NCI-H2081 (cell line): ENCODE results near the gene ROR1.
"Not testable (repeated sequence)": the region's sequence is repeated elsewhere in the genome, so short reads cannot be mapped to it uniquely, and the experiment has no call there.

Experiments
- DNase-seq, 2 experiments: peaks; one replicate each; lab custom pipeline; 2025; lab: John Stamatoyannopoulos, UW

Gene ROR1

DNA sequence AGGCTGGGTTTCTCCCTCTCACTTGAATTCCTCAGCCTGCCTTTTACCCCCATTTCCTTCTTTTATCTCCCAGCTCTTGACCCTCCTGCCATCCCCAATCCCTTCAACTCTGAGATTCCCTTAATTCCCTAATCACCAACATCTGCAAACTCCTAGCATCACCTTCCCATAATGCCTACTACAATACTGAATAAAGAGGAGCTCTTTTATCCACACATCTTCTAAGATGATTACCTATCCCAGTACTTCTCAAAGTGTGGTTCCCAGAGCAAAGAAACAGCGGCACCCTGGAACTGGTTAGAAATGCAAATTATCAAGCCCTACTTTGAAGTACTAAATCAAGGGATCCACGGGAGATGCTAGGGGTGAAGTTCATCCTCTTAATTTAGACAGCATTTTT, 408.4 kb downstream of the ROR1 start:
- no peak for DNase-seq

DNA sequence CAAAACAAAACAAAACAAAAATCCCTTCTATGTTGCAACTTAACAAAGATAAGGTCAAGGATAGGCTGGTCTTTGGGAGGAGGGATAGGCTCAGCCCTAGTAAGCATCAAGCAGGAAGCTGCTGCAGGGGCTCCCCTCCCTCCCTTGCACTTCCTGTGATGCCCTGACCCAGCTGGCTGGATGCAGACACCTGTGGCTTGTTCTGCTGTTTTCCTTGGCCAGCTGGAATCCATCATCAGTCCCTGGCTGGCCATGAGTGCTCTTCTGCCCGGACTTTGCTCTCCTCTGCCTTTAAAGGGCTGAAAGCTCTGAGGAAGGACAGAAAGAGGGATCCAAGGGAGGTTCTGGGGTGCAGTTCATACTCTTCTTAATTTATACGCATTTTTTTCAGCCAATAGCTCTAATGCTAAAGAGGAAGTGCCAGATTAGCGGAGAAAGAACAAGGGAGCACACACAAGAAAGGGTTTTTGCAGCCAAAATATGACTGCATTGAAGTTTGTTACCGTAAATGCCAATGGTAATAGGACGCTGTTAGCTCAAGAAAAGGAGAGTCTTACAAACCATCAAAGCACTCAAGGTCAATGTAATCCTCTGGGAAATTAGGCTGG, 409.7 kb downstream of the ROR1 start:
- DNase-seq, result peak in 1 of 2 experiments; percentile 46

DNA sequence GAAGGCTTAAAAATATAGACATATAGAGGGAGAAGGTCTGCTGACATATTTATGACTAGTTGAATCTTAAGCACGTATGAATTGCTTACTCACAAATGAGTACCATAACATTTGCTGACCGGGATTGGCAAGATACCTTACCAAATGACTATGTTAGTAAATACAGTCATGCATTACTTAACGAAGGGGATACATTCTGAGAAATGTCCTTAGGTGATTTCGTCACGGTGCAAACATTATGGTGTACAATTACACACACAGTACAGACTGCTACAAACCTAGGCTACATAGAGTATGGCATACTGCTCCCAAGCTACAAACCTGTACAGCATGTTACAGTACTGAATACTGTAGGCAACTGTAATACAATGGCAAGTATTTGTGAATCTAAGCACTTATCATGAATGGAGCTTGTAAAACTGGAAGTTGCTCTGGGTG, 410.2 kb downstream of the ROR1 start:
- DNase-seq, result no peak

DNA sequence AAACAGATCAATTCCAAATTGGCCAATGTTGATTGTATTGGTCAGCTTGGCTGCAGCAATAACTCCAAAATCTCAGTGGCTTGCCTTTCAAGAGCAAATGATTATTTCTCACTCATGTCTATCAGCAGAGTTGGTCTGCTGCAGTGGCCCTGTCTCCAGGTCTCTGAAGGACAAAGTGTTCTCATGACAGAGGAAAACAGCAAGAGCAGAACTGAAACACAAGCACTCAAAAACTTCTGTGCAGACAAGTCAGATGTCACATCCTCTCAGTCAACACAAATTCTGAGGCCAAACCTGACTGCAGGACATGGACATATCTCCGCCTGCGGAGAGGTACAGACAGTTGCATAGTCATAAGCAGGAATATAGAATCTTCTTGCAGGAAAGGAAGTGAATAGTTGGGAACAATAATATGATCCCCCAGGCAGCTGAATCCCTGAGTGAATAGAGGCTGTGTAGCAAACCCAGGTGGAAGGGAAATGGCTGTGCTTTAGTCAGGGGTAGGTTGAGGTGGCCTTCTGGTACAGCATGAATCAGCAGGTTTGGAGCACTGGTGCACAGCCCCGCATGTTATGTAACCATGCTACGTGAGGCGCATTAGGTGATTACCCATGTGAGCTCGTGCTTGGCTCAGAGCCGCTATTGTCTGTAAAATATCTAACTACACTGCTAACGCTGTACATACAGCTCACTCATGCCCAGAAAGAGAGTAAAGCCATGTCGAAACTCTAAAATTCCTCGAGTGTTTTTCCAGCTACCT, 412.5 kb downstream of the ROR1 start:
- no peak for DNase-seq

DNA sequence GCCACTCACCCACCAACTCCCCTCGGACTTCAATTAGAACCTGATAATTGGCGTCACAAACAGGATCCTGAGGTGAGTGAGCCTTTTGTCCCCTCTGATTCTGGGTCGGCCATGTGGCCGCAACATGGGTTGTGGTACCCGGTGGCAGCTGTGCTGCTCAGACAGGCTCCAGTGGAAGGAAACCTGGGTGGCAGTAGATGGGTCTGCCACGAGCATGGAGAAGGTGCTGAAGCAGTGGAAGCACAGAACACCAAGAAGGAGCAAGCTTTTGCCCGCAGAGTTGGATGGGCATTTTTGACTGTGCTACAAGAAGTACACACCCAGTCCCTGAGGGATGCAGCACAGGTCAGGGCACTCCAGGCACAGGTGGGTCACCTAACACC, 413.1 kb downstream of the ROR1 start:
- DNase-seq, result no peak

DNA sequence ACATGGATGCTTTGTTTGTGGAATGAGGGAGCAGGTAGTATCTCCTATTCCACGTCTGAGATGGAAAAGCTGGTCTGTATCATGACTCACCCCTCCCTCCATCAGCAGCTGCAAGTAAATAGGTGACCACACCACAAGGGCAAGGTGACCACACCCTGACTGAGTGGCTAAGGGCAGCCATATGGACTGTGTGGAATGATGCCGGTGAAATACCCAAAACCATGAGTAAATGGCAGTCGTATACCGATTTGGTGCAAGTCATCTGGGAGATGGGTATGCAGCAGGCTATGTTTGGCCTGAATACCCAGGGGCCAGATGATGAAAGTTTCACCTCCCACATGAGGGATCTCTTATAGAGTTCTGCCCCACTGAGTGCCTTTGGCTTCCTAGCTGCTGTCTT, 413.8 kb downstream of the ROR1 start:
- no peak for DNase-seq

DNA sequence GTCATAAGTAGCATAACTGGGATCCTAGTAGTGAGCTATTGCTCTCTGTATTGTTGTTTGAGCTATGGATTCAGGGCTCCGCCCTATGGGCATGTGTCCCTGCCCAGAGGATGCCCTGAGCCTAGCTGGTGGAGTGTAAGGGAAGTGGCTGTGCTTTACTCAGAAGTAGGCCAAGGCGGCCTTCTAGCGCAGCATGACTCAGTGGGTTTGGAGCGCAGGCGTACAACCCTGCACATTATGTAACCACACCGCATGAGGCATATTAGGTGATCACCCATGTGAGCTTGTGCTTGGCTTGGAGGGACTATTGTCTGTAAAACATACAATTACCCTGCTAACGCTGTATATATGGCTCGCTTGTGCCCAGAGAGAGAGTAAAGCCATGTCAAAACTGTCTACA, 418.5 kb downstream of the ROR1 start:
- DNase-seq, result no peak

DNA sequence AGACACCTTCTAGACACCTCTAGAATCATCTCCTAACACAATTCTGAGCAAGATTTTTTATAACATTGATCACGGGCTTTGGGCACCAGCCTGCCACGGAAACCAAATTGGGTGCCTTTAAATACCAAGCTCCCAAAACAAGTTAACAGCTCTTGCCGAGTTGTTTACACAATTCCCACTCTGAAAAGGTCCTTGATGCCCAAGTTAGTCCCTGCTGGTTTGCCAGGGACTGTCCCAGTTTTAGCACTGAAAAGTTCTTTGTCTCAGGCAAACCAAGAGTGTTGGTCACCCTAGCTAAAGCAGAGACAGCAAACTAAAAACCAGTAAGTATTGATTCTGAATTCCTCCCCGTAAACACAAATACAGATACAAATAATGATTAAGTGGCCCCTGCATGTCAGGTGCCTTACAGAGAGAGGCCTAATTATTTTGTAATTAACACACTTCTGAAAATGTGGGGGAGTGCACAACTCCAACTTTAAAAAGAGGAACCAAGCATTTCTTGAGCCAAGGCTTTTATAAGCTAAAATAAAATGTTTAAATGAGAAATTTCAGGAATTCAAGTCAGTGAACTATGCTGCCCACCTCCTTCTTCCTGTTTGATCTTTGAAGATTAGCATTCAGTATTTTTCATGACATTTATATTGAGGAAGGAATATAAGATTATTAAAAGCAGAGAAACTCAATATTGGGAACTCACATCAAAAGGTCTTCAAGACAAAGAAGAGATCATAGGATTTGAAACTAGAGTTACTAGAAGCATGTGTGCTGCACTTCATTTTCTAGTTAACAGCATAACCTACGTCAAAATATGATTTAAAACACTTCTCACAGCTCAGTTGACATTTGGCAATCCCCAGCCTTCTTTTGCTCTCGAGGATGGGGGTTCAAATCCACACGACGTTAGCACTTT, 420.6 kb downstream of the ROR1 start:
- DNase-seq, result no peak

DNA sequence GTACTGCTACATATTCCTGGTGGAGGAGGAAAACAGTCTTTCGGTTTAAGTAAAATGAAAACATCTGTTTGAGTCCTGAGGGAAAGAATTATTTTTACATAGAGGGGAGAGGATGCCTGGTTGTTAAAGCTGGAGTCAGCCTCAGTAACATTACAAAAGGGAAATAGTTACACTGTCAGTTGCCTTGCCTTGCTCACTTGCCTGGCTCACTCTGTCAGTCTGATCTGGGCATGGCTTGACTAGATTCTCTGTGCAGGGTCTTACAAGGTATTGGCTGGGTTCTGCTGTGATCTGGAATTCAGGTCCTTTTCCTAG, 421.2 kb downstream of the ROR1 start:
- DNase-seq, result no peak

DNA sequence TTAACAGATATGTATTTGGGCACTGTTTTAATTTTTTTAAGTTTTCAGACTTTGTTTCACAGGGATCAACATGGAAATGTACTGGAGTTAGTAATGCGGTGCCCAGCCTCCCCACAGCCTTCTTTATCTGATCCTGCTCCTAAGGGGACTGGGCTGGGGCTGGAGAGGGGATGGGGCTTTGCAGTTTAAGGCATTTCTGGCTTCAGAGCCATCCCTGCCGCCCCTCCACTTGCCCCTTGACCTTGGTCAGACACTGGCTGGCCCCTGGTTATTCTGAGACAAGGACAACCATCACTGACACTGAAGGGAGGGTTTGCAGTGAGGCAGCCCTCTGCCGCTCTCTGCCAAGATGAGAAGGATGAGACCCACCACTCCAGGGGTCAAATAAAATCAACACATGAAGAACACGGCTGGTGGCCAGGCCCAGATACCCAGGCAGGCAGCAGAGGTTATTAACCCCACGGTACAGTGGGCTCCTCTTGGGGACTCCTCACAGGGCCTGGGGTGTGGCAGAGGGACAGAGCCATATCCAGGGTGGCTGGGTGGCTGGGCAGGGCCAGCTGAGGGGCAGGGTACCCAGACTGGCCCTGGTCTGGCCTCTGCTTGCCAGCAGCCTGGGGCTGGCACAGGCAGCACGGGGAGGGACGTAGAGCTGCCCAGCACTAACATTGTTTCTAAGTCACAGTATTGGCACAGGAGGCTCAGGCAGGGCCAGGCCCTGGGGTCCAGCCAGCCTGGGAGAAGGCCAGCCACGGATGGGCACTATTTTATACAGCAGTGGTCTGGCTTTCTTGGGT, 422.5 kb downstream of the ROR1 start:
- DNase-seq, result no peak

DNA sequence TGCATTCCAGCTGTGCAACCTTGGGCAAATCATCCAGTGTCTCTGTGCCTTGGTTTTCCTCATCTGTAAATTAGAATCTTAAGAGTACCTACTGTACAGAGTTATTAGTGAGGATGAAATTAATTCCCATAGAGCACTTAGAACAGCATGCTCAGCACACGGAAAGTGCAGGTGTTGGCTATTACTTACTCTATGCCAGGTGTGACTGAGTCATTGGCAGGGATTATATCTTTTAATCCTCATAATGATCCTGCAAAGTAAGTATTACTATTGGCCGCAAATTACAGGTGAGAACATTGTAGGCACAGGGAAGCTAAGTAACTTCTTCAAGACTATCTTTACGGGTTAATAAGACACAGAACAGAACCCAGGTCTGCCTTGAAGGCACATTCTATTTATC, 423.3 kb downstream of the ROR1 start:
- DNase-seq, result no peak

DNA sequence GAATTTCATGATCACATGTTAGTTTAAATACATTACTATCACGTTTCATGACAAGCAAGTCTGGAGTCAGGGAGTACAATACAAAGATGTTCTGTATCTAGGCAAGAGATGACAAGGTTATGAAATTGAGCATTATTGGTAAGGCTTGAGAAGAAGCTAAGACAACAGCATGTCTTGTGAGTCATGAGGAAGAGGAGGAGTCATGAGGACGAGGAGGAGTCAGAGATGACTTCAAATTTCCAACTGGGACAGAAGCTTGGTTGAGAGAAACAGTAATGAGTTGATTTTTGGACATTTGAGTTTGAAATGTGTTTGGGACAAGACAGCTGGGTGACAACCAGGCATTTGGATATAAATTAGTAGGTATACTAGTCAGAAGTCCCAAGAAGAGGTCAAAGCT, 425.3 kb downstream of the ROR1 start:
- no peak for DNase-seq

DNA sequence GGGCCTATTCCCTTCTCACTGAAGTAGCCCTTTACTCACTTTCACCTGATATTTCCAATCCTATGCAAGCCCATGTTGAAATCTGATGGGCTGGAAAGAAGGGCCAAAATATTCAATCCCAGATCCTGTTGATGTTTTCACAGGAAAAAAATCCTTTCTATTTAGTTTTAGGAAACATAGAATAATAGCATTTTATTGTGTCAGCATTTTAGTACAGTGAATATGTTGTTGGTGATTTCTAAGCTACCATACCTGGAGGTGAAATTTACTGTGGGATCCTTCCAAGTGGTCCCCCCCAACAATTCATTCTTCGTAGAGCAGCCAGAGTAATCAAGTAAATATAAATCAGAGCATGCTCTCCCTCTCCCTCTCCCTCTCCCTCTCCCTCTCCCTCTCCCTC, 426.2 kb downstream of the ROR1 start:
- no peak for DNase-seq

DNA sequence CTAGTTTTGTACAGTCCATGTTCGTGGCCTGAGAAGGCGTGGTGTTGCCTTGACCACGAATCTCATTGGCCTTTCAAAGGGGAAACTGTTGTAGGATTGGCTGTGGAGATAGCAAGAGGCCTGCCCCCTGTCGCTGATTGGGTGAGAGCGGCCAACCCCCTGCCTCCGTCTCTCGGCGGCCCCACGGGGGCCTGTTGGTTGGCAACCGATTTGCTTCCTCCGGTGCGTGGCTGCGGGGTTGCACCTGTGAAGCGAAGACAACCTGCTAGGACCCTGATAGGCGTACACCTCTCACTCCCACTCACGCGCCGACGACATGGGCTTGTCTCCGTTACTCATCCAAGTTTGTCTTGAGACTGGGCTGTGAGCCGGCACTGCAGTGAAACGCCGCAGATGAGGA, 429.6 kb downstream of the ROR1 start, which contains the start of gene UBE2U:
Gene UBE2U, plus strand, starts transcription at position 204 of the 400 bp plus-strand sequence. CDS start 428 bp downstream, outside the sequence.
- no peak for DNase-seq

DNA sequence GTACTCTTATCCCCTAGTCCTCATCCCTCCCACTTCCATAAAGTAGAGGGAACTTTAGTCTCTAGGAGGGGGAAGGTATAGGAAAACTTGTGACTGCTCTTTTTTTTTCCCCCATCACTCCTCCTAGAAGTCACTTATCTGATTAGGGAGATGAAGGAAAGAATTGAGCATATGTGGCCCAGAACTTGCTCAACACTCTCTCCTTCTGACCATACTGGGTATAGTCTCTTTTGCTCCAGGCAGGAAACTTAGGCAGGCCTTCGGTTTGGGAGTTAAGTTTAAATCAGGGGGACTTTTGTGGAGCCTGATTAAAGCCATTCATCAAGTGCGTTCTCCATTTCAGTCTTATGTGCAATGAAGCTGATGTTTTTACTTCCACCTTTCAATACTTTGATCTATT, 435.4 kb downstream of the ROR1 start:
- DNase-seq, result no peak

DNA sequence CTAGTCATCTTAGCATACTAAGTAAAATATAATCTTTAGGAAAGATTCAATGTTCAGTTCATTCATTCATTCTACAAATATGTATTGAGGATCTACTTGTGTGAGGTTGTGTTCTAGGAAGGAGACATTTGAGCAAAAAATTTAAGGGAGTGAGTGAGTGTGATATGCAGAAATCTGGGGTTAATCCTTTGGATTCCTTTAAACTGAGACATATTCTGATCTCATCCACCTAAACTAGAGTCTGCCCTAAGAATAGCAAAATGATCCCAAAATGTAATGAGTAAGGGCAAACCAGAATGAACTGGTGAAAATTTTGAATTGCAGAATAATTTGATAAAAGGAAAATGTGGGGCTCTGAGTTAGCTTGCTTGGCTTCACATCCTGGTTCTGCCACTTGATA, 438.2 kb downstream of the ROR1 start:
- DNase-seq, result no peak

DNA sequence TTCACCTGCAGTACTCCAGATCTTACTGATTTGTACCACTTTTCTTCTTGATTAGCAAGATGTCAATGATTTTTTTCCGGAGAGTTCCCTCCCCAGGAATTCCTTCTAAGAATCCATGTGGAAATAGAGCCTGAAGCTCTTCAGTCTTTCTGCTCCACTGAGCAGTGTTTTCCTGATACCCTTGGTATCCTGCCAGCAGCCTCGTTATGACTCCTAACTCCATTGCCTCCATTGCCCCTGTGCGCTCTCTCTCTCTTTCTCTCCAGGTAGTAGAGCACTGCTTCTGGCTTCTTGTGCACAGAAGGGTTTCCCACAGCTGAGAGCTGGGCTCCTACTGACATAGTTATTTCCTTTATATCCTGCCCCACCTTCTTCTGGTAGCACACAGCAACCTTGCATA, 441.8 kb downstream of the ROR1 start:
- DNase-seq, result peak in 1 of 2 experiments; percentile 9

DNA sequence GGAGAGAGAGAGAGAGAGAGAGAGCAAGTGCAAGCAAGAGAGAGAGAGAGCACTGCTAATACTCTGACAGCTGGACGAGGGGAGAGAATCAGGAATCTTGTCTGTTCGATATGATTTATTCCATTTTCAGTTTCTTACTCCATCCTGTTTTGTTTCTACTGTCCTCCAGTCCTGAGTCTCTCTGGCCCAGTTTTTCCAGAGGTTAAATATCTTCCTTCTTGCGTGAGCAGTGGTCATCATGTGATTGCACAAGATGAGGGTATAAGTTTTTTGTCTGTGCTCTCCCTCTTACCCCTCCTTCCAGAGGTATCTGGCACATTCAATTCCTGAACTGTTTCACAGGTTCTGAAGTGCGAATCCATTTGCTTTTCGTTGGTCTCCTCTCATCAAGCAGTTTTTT, 446.4 kb downstream of the ROR1 start:
- no peak for DNase-seq

DNA sequence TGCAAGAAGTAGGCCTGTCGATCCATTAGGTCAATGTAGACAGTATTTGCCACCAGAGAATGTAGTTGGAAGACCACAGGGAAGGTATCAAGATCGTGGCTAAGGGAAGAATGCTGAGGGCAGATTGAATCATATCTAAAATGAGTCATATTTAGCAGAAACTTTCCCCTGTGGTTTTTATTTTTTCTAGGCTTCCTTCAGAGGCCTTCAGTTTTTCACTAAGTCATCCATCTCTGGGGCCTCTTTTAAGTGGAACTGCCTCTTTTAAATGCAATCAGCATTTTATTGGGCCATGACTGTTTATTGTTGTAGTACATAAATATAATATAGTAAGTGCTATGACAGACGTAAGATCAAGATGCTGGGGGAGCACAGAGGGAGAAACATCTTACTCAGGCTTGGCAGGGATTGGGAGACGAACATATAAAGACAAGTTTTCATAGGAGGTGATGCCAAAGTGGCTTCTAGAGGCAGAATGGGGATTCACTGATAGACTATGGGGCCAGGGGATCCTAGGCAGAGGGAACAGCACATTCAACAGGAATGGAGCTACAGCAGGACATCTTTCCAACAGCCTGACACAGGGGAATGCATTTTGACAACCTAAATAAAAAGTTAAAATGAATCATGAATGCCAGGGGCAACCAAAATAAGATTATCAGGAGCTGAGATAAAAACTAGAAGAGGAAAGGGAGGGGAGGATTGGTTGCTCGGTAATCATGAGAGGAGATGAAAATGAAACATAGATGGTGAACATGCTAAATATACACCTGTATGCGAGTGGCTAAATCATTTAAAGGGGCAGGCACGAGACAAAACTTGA, 449.7 kb downstream of the ROR1 start:
- DNase-seq, result no peak

DNA sequence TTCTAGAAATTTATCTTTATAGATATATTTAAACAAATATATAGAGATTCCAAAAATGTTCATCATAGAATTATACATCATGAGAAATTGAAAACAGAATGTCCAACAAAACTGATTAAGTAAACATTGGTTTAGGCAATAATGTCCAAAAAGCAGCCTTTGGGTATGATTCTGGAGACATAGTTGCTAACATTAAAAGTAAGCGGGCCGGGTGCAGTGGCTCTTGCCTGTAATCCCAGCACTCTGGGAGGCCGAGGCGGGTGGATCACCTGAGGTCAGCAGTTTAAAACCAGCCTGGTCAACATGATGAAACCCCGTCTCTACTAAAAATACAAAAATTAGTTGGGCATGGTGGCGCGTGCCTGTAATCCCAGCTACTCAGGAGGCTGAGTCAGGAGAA, 450.4 kb downstream of the ROR1 start:
- DNase-seq, result not testable (repeated sequence)
